GM18526 (cell line): ENCODE measurements around the gene RBM19.

ENCODE experiments used
- POLR2A ChIP-seq: IDR thresholded peaks from 3 replicates; pipeline ENCODE4 v1.6.1; 2011; ENCODE audit not compliant: insufficient read length; ENCODE audit errors: extremely low read depth

The RBM19 gene

DNA sequence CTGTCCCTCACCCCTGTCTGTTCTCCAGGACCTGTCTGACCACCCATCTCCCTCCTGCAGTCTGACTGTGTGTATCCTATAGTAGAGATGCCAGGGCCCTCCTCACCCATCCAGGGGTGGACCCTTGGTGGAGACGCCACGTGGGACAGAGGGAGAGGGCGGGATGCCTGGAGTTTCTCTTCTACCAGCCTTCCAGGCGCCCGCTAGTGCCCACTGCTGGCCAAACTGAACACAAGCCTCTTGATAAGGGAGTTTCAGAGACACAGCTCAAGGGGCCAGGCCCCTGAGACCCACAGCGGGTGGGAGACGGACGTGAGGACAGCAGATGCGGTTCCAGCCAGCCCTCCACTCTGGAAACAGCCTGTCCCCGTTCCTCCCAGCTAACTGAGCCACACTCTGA is 147.3 kb downstream of the RBM19 start:
- TF ChIP-seq POLR2A, result no peak

DNA sequence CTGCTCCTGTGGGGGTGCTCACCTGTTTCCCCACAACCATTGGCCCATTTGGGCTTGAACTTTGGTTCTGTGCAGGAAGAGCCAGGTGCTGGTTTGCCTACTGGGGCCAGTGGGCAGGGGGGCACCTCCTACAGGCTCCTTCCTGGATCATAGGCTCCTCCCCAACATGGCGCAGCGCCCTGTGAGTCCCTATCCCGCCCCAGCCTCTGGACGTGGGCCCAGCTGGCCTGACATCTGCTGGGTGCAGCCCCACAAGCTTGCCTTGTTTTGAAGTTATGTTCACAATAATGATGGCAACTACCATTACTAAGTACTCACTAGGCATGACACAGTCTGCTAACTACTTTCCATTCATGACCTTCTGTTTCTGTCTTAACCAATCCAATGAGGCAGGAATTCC is 147.8 kb downstream of the RBM19 start:
- no peak for TF ChIP-seq POLR2A

DNA sequence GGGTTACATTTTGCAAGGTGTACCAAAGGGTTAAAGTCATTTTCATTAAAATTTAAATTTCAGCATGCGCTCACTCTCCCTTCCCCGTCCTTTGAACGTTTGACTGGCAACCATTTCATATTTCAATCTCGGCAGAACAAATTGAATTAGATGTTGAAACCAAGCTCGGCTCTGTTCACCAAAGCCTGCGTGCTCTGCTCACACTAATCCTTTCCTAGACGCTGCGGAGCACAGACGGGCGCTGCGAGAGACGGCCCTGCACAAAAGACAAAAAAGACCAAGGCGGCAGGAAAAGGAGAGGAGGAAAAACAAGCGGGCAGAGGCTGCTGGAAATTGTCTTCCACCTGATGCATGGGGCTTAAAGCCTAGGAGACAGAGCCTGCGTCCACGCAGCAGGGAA is 149.3 kb downstream of the RBM19 start:
- no peak for TF ChIP-seq POLR2A

DNA sequence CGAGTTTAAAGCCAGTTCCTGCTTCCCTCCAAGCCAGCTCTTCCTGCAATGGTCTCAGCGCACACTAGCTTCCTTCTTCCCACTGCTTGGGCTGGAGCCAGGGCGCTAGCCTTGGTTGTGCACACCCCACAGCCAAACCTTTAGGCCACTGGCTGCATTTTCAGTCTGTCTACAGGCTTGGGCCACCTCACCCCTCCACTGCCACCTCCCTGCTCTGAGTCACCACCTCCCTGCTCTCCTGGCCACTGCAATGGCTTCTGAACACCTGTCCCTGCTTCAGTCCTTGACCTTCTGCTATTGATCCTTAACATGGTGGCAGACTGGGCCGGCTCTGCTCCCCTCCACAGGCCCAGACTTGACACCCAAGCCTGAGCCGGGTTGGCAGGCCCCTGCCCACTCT is 151.1 kb downstream of the RBM19 start:
- no peak for TF ChIP-seq POLR2A

DNA sequence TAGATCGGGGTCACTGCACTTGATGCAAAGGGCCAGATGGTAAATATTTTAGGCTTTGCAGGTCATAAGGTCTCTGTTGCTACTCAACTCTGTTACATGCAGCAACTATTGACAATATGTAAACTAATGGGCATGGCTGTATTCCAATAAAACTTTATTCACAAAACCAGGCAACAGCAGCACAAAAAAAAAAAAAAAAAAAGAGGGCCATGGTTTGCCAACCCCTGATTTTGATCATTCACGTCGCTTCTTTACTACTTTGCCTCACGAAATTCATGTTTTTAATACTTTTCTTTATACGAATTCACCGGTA is 152.9 kb downstream of the RBM19 start:
- no peak for TF ChIP-seq POLR2A

DNA sequence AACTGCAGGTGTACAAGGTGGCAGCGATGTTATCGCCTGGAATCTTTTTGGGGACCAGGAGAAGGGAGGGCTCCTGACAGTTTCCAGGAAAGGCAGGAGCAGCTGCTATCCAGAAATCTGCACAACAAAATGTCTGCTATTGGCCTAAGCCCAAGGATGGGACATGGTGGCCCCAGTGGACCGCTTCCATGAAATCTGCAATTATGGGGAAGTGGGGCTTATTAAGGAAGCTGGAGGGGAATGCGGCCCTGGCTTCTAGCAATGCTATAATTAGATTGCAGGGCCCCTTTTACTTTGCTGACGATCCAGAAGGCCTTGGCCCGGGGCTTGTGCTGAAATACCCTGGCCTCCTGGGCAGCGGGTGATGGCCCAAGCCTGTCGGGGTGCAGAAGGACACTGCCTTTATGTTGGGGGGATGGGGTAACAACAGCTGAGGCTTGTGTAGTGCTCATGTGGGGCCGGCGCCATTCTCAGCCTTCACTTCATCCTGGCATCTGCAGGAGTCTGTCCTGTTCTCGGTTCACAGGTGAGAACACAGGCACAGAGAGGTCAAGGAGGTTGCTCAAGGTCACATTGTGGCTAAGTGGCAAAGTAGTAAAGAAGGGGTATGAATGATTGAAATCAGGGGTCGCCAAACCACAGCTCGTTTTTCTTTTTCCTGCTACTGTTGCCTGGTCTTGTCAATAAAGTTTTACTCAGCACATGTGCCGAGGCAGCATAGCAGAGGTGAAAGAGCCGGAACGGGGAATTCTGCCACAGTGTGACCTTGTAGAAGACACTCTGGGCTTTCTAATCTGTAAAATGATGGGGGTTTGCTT is 153.5 kb downstream of the RBM19 start:
- no peak for TF ChIP-seq POLR2A

DNA sequence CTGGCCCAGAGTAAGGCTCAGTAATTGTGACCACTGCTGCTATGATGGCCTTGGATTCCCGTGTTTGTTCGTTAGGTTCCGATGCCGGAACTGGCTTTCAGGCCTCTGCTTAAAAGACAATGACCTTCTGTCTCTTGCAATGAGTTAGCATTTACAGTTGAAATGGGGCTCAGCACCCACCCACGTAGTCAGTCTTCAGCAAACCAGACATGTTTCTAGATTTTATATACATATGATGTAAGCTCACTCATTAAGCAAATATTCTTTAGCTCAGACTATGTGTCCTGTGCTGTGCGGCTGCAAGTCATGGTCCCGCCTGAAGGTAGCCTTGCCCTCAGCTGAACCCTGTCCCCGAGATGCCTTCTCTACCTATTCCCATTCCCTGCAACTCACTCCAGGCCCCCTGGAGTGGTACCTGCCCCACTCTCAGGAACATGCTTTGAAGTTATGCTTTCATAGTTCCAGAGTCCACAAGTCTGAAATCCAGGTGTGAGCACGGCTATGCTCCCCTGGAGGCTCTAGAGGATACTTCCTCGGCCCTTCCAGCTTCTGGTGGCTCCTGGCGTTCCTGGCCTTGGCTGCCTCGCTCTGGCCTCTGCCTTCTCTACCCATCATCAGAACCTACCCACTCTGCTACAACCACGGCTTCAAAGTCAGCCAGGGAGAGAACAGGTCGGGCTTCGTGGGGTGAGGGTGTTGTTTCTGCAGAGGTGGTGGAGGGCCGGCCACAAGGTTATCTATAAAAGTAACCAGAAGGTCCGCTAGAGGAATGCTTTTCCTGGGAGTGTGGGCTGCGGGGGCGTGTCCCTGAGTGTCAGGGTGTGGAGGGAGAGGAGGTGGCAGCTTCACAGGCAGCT is 157.8 kb downstream of the RBM19 start:
- no peak for TF ChIP-seq POLR2A

DNA sequence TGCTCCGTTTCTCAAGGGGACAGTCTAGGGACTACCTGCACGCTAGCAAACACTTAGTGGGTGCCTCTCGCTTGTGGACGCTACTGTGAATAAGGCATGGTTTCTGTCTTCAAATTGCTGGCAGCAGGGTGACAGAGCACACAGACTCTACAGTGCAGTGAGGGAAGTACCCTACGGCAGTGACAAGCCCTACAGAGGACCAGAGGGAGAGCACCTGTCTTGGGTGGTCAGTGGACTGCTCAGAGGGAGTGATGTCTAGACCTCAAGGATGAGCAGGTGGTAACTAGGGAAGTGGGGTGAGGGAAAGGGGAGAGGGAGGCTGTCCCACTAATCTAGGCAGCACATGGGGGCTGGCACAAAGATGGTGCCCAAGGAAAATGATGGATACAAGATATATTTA is 160.5 kb downstream of the RBM19 start:
- no peak for TF ChIP-seq POLR2A

DNA sequence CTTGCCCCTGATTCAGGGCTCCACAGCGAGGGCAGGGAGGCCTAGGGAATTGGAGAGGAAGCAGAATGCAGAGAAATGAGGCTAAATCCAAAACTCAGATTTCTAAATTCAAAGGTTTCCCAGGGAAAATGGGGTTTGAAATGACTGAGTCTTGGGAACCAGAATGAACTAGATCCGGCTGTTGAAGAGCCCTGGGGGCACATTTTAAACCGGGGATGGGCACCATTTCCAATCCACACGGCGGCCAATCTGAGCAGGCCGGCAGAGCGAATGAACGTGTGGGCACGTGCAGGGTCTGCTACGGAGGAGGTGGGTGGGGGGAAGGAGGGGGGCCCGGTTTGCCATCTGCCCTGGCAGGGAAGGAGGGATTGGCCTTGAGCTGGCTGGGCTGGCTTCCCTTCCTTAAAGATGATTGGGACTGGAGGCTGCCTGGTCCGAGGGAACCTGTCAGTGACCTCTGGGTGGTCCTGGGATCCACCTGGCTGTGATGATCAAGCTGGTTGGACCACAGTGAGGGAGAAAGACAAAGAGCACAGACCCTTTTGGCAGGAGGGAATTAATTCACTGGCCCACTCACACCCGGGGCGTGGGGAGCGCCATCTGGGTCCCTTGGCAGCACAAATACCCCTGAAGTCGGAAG is 161.0 kb downstream of the RBM19 start:
- TF ChIP-seq POLR2A, result no peak

DNA sequence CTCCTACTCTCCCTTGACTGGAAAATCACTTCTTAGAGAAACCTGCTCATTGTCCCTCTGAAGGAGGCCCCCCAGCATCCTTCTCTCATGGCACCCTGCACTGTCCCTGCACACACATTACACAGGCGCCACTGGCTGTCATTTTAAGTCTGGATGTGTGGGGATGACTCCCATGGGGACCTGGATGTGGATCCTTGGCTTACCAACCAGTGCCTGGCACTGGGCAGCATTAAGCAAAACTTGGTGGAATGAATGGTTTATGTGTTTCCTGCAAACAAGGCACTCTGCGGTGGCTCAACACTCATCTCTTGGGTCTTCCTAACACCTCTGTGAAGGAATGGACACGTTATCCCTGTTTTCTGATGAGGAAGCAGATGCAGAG is 162.4 kb downstream of the RBM19 start:
- TF ChIP-seq POLR2A, result no peak

DNA sequence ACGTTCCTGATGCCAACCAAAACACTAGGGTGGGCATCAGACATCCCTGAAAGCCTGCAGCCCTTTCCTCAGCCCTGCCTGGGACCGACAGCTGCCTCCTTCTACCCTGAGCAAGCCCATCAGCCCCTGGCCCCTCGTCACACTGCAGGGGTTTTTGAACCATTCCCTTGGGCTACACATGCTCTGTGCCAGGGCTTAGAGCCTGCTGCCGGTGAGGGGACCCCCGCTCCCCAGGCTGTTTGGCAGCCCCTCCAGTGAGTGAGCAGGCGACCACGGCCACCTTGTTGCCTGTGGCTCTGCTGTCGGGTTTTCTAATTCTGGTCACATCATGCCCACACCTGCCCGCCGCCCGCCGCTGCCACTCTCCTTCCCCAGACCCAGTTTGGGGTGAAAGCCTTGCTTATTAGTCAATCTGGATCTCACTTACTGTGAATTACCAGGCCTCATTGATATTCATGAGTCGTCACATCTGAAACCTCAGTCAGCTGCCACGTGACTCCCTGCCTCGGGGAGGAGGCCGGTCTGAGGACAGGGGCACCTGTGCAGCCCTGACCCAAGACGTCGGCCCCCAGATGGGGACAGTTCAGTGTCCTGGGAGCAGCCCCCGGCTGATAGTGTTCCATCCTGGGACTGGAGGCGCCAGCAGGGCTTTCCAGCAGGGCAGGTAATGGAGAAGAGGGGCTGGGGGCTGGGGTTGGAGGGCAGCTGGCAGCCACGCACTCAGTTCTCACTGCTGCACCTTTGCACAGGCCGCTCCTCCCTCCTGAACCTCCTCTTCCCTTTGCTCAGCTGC is 163.0 kb downstream of the RBM19 start:
- TF ChIP-seq POLR2A, result no peak

DNA sequence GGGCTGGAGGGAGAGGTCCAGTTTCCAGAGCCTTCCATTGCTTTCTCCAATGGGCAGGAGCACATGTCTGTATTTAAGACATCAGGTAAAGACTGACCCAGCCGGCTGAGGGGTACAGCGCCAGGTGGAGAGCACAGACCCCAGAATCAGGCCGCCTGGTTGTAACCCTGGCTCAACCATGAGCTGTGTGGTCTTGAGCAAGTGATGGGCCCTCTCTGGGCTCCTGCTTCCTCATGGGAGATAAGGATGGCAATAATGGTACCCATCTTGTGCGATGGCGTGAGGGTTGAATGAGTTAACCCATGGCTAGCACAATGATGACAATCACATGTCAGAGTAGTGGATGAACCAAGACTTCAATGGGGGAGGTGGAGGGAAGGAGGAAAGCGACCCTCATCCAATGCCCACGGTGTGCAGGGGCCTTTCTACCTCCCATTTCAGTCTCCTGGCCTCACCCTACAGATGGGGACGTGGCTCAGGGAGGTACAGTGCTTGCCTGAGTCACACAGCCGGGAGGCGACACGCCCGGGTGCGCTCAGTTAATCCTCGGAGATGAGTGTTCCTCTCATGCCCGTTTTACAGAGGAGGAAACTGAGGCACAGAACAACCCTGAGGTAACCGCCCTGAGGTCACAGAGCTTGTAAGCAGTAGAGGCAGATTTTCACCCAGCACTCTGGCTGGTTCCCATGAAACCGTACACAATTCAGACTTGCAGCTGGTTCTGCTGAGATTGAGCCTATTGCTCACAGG is 163.9 kb downstream of the RBM19 start:
- TF ChIP-seq POLR2A, result no peak

DNA sequence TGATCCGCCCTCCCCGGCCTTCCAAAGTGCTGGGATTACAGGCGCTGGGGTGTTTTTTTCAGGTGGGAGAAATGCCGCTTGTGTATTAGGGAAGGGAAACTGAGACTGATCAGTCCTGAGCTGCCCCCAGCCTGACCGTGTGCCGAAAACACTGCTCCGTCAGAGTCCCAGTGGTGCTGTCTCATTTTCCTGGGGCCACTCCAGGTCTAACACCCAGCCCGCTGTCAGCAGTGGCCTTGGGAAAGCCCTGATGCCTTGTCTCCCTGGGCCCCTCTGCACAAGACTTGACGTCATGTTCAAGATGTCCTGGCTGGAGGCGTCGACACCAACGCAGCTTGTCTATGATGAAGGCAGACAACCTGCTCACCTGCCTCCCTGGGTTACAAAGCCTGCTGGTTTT is 165.9 kb downstream of the RBM19 start:
- no peak for TF ChIP-seq POLR2A

DNA sequence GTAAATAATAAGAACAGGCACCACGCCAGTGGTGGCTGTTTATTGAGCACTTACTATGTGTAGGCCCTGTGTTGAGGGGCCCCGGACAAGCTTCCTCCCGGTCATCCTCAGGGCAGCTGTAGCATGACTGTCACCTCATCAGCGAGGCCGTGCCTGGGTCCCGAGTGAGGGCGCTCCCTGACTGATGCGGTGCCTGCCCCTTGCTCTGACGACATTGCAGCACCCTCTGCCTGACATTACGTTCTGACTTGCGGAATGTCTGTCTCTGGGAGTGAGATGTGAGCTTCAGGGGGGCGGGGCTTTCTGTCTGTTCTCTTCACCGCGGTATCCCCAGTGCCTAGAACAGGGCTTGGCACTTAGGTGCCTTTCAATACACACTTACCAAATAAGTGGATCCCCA is 167.6 kb downstream of the RBM19 start:
- no peak for TF ChIP-seq POLR2A

DNA sequence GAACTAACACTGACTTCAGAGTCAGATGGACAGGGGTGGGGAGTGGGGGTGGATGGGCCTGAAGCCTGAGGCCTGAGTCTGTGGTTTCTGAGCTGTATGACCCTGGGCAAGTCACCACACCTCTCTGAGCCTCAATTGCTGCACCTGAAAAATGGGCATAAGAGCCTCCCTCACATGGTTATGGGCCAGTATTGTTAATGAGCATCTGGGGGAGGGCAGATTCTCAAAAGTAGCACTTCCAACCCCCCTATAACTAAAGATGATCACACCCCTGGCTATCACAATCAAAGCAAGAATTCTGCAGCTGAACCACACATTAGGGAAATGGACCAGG is 168.6 kb downstream of the RBM19 start:
- TF ChIP-seq POLR2A, result no peak

DNA sequence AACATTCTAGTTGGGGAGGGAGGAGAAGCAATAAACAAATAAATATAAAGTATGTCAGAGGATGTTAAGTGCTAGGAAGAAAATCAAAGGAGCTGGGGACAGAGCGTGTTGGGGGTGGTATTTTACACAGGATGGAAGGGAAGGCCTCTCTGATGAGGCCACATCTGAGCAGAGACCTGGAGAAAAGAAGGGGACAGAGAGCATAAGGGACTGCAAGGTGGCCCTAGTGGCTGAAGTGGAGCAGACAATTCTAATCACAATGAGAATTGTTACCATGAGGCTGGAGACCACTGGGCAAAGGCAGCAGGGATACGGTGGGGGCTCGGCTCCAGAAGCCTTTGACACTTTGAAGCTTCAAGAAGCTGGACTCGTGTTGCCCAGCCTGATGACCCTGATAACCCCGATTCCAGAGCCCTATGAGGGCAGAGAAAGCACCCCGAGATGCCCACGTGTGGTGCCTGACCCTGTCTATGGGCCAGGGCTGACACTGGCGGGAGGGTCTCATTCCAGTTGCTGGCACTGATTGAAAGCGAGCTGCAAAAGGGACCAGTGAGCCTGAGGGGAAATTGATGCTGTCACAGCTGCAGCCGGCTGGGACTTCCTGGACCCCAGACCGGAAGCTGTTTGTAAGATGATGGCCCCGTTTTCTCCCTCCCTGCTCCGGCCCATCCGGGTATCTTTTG is 169.1 kb downstream of the RBM19 start:
- no peak for TF ChIP-seq POLR2A
